Activated CD8-positive, alpha-beta memory T cell treated with anti-CD3 and anti-CD28 coated beads for 48 hours (primary cell): ENCODE data around the gene CERS1.

Source experiments
- DNase-seq, 3 experiments: peaks; one replicate each; pipeline ENCODE4 v3.0.0-alpha.2; 2020; ENCODE audit warnings: low read depth in 2 of 3, low spot score in 2 of 3

Gene CERS1

GRCh38 chr19:18876865-18877264, 19.1 kb downstream of the CERS1 start:
- no peak for DNase-seq

GRCh38 chr19:18875726-18876125, 20.2 kb downstream of the CERS1 start:
- DNase-seq = no peak

- no peak for DNase-seq
These were observed 24.4 kb downstream of the CERS1 start for GRCh38 chr19:18871543-18871942.

GRCh38 chr19:18870531-18871172, 25.3 kb downstream of the CERS1 start:
- no peak for DNase-seq

- DNase-seq = no peak
These were observed 26.0 kb downstream of the CERS1 start for GRCh38 chr19:18869781-18870530.

- DNase-seq = no peak
These were observed 26.8 kb downstream of the CERS1 start for GRCh38 chr19:18869023-18869618.

GRCh38 chr19:18868380-18869022, 27.5 kb downstream of the CERS1 start:
- DNase-seq = no peak

GRCh38 chr19:18867751-18868150, 28.2 kb downstream of the CERS1 start:
- no peak for DNase-seq

GRCh38 chr19:18867199-18867598, 28.8 kb downstream of the CERS1 start:
- no peak for DNase-seq

- no peak for DNase-seq
These were observed 29.2 kb downstream of the CERS1 start for GRCh38 chr19:18866800-18867123.

- DNase-seq = peak in 2 of 3 experiments; percentile 40 to 48
These were observed 29.8 kb downstream of the CERS1 start for GRCh38 chr19:18865973-18866799.

GRCh38 chr19:18865106-18865972, 30.6 kb downstream of the CERS1 start:
- no peak for DNase-seq

GRCh38 chr19:18863843-18864362, 32.1 kb downstream of the CERS1 start:
- DNase-seq = no peak

GRCh38 chr19:18862976-18863842, 32.7 kb downstream of the CERS1 start:
- no peak for DNase-seq

- no peak for DNase-seq
These were observed 34.0 kb downstream of the CERS1 start for GRCh38 chr19:18861917-18862316.

GRCh38 chr19:18861235-18861634, 34.7 kb downstream of the CERS1 start:
- no peak for DNase-seq

GRCh38 chr19:18860725-18861124, 35.2 kb downstream of the CERS1 start:
- DNase-seq = no peak

GRCh38 chr19:18860302-18860700, 35.7 kb downstream of the CERS1 start:
- DNase-seq = no peak

GRCh38 chr19:18859676-18860301, 36.2 kb downstream of the CERS1 start:
- no peak for DNase-seq
